AG09309 (cell line): ENCODE results near the gene DIP2C.

Experiments
- DNase-seq: peaks from one replicate; pipeline ENCODE4 v3.0.0-alpha.2; 2010; ENCODE audit warnings: low read depth
- H3K4me3 ChIP-seq: 2 replicates; pipeline ENCODE4 v1.5.1; 2011; ENCODE audit warnings: mild to moderate bottlenecking, low read depth, low read length, moderate library complexity; ENCODE audit not compliant: control insufficient read depth
- TF ChIP-seq, protein P1 (sequence below): IDR thresholded peaks from 2 replicates; pipeline ENCODE4 v1.5.1; 2011; ENCODE audit warnings: mild to moderate bottlenecking, low read depth, low read length, inconsistent platforms; ENCODE audit not compliant: insufficient read depth, control insufficient read depth; ENCODE audit errors: missing control alignments

The DIP2C gene

GRCh38 chr10:472241-472910 is 217.1 kb downstream of the DIP2C start:
- DNase-seq, result no peak
- TF ChIP-seq, protein P1, sequence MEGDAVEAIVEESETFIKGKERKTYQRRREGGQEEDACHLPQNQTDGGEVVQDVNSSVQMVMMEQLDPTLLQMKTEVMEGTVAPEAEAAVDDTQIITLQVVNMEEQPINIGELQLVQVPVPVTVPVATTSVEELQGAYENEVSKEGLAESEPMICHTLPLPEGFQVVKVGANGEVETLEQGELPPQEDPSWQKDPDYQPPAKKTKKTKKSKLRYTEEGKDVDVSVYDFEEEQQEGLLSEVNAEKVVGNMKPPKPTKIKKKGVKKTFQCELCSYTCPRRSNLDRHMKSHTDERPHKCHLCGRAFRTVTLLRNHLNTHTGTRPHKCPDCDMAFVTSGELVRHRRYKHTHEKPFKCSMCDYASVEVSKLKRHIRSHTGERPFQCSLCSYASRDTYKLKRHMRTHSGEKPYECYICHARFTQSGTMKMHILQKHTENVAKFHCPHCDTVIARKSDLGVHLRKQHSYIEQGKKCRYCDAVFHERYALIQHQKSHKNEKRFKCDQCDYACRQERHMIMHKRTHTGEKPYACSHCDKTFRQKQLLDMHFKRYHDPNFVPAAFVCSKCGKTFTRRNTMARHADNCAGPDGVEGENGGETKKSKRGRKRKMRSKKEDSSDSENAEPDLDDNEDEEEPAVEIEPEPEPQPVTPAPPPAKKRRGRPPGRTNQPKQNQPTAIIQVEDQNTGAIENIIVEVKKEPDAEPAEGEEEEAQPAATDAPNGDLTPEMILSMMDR, result no peak
- H3K4me3 ChIP-seq, result no peak overlapping the region

- no peak overlapping the region for H3K4me3 ChIP-seq
- DNase-seq, result no peak
- TF ChIP-seq, protein P1, result no peak
Measured at GRCh38 chr10:470339-471003, 219.0 kb downstream of the DIP2C start.

- H3K4me3 ChIP-seq, result no peak overlapping the region
- TF ChIP-seq, protein P1, result no peak
- no peak for DNase-seq
Measured at GRCh38 chr10:469947-470338, 219.5 kb downstream of the DIP2C start.

DNA sequence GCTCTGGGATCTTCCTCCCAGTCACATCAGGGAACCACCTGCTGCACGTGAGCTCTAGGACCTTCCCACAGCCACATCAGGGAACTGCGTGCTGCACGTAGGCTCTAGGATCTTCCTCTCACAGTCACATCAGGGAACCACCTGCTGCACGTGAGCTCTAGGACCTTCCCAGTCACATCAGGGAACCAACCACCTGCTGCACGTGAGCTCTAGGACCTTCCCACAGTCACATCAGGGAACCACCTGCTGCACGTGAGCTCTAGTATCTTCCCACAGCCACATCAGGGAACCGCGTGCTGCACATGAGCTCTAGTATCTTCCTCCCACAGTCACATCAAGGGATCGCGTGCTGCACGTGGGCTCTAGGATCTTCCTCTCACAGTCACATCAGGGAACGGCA is 229.7 kb downstream of the DIP2C start:
- no peak overlapping the region for H3K4me3 ChIP-seq
- DNase-seq, result no peak
- TF ChIP-seq, protein P1, result no peak

DNA sequence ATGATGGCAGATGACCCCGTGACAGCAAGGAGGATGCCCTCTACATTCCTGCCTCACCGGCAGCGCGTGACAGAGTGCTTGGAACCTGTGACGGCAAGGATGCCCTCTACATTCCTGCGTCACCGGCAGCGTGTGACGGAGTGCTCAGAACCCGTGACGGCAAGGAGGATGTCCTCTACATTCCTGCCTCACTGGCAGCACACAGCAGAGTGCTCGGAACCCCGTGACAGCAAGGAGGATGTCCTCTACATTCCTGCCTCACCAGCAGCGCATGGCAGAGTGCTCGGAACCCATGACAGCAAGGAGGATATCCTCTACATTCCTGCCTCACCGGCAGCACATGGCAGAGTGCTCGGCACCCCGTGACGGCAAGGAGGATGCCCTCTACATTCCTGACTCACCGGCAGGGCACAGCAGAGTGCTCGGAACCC is 231.0 kb downstream of the DIP2C start:
- no peak for DNase-seq
- no peak overlapping the region for H3K4me3 ChIP-seq
- TF ChIP-seq, protein P1, result no peak

- H3K4me3 ChIP-seq, result no peak overlapping the region
- no peak for DNase-seq
- TF ChIP-seq, protein P1, result no peak
Measured at GRCh38 chr10:456486-456885, 233.0 kb downstream of the DIP2C start.
